SU-DHL-6 (cell line): Measurements from ENCODE around the gene ULBP2.
"Not testable (repeated sequence)": the region's sequence is repeated elsewhere in the genome, so short reads cannot be mapped to it uniquely, and the experiment has no call there.

Source experiments
- H2AFZ ChIP-seq: fragments of 200-600 bp; sonication (generic); 2 replicates; pipeline ENCODE4 v1.6.1; 2014; ENCODE audit warnings: low read depth, mild to moderate bottlenecking, moderate library complexity, mixed read lengths, antibody characterized with exemption, low read length; ENCODE audit not compliant: severe bottlenecking
- H3F3A ChIP-seq: fragments of 200-600 bp; shearing (Covaris generic); 2 replicates; pipeline ENCODE4 v1.6.0; 2016; ENCODE audit warnings: antibody characterized with exemption, mild to moderate bottlenecking; ENCODE audit not compliant: insufficient read depth
- H3K27ac ChIP-seq: fragments of 200-600 bp; sonication (generic); 2 replicates; pipeline ENCODE4 v1.5.1; 2016; ENCODE audit warnings: low read depth, mild to moderate bottlenecking, low read length, moderate library complexity, mixed read lengths
- H3K27me3 ChIP-seq: fragments of 200-600 bp; sonication (generic), shearing (Covaris generic); 2 replicates; pipeline ENCODE4 v1.6.0; 2014; ENCODE audit warnings: mild to moderate bottlenecking, low read length
- H3K36me3 ChIP-seq: fragments of 200-600 bp; sonication (generic); 2 replicates; pipeline ENCODE4 v1.6.1; 2014; ENCODE audit warnings: mild to moderate bottlenecking, low read length, mixed read lengths
- H3K4me2 ChIP-seq: fragments of 300-600, 200-600 bp; shearing (Covaris generic), sonication (generic); 2 replicates; pipeline ENCODE4 v1.6.0; 2014; ENCODE audit warnings: low read length, low read depth, mild to moderate bottlenecking; ENCODE audit not compliant: poor library complexity, severe bottlenecking
- H3K4me3 ChIP-seq: fragments of 200-600 bp; sonication (generic); 2 replicates; pipeline ENCODE4 v1.5.1; 2014; ENCODE audit warnings: antibody characterized with exemption, low read length, mild to moderate bottlenecking, mixed read lengths; ENCODE audit not compliant: insufficient read depth, poor library complexity, severe bottlenecking
- H3K79me2 ChIP-seq: fragments of 200-600 bp; sonication (generic); 2 replicates; pipeline ENCODE4 v1.6.1; 2014; ENCODE audit warnings: mild to moderate bottlenecking, low read length, moderate library complexity; ENCODE audit not compliant: insufficient read depth
- H3K9ac ChIP-seq: fragments of 200-600 bp; sonication (generic); 2 replicates; pipeline ENCODE4 v1.7.0; 2014; ENCODE audit warnings: mild to moderate bottlenecking, low read length
- H3K9me2 ChIP-seq: fragments of 200-600 bp; sonication (generic); replicated peaks from 2 replicates; pipeline ENCODE4 v1.6.1; 2014; ENCODE audit warnings: low read length; ENCODE audit not compliant: insufficient read depth
- H3K9me3 ChIP-seq: fragments of 200-600 bp; sonication (generic); 2 replicates; pipeline ENCODE4 v1.6.1; 2014; ENCODE audit warnings: low read length, mixed read lengths; ENCODE audit not compliant: insufficient read depth
- H4K20me1 ChIP-seq: fragments of 200-600 bp; sonication (generic); 2 replicates; pipeline ENCODE4 v1.6.1; 2014; ENCODE audit warnings: low read depth, mild to moderate bottlenecking, antibody characterized with exemption, low read length, moderate library complexity, mixed read lengths
- EZH2phosphoT487 ChIP-seq: fragments of 200-600 bp; sonication (generic), shearing (Covaris generic); conservative IDR thresholded peaks from 2 replicates; pipeline ENCODE4 v1.6.1; 2018; ENCODE audit warnings: mild to moderate bottlenecking, antibody characterized with exemption, low read length, moderate library complexity, mixed read lengths
- TF ChIP-seq, protein P1 (sequence below): fragments of 200-600 bp; sonication (generic); IDR thresholded peaks from one replicate; pipeline ENCODE4 v1.5.1; 2017; ENCODE audit warnings: antibody characterized with exemption, mild to moderate bottlenecking, low read length, moderate library complexity; ENCODE audit not compliant: insufficient read depth, poor library complexity, severe bottlenecking

The ULBP2 gene

DNA sequence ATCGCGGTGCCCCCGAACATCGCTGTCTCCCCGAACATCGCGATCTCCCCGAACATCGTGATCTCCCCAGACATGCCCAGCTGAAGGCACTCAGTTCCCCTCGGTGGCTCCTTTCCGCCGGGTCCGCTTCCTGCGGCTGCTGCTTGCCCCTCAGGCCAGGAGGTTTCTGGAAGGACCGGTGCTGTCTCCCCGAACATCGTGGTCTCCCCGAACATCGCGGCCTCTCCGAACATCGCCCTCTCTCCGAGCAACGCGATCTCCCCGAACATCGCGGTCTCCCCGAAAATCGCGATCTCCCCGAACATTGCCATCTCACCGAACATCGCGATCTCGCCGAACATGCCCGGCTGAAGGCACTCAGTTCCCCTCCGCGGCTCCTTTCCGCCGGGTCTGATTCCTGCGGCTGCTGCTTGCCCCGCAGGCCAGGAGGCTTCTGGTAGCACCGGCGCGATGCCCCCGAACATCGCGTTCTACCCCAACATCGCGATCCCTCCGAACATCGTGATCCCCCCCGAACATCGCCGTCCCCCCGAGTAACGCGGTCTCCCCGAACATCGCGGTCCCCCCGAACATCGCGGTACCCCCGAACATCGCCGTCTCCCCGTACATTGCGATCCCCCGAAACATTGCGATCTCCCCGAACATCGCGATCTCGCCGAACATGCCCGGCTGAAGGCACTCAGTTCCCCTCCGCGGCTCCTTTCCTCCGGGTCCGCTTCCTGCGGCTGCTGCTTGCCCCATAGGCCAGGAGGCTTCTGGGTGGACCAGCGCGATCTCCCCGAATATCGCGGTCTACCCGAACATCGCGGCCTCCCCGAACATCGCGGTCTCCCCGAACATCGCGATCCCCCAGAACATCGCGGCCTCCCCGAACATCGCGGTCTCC, 22.7 kb downstream of the ULBP2 start:
- Histone ChIP-seq H2AFZ (no peak overlapping the region), H3K9me2 (no peaks in the 10 kb centered on the region), H3F3A (no peaks in the 10 kb centered on the region), H3K4me2 (no peak overlapping the region), H3K79me2 (no peaks in the 10 kb centered on the region), H3K27me3 (no peaks in the 10 kb centered on the region), H4K20me1 (no peaks in the 10 kb centered on the region), H3K9me3 (no peaks in the 10 kb centered on the region), H3K36me3 (no peaks in the 10 kb centered on the region), H3K9ac (no peak overlapping the region), H3K27ac (no peak overlapping the region), H3K4me3 (no peak overlapping the region)
- TF ChIP-seq EZH2phosphoT487: no peak
- TF ChIP-seq, protein P1, sequence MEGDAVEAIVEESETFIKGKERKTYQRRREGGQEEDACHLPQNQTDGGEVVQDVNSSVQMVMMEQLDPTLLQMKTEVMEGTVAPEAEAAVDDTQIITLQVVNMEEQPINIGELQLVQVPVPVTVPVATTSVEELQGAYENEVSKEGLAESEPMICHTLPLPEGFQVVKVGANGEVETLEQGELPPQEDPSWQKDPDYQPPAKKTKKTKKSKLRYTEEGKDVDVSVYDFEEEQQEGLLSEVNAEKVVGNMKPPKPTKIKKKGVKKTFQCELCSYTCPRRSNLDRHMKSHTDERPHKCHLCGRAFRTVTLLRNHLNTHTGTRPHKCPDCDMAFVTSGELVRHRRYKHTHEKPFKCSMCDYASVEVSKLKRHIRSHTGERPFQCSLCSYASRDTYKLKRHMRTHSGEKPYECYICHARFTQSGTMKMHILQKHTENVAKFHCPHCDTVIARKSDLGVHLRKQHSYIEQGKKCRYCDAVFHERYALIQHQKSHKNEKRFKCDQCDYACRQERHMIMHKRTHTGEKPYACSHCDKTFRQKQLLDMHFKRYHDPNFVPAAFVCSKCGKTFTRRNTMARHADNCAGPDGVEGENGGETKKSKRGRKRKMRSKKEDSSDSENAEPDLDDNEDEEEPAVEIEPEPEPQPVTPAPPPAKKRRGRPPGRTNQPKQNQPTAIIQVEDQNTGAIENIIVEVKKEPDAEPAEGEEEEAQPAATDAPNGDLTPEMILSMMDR: no peak

DNA sequence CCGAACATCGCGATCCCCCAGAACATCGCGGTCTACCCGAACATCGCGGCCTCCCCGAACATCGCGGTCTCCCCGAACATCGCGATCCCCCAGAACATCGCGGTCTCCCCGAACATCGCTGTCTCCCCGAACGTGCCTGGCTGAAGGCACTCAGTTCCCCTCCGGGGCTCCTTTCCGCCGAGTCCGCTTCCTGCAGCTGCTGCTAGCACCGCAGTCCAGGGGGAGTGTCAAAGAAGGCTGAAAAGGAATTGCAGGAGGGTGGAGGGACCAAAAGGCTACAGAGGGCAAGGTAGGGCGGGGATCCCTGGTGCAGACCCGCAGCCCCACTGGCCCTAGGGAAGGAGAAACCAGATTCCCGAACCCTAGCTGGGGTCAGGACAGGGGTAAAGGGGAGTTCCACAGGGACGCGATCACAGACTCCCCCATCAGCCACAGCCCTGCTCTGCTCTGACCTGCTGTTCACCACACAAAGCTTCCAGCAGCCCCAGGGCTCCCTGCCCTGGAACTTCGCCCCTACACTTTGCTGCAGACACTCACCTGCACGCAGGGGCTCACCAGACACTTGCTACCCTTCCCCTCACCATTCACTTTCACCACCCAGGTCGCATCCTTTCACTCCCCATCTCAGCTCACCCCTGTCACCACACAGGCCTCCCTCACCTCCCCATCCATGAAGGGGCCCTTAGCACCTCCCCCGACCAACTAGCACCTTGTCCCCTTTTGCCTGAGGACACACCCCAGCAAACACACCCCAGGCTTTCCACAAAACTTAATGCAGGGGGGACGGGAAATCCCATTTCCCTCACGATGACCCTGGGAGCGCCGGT, 23.6 kb downstream of the ULBP2 start:
- H3K79me2 ChIP-seq: no peaks in the 10 kb centered on the region
- H3K9me3 ChIP-seq: no peaks in the 10 kb centered on the region
- no peaks in the 10 kb centered on the region for H4K20me1 ChIP-seq
- no peak overlapping the region for H3K4me3 ChIP-seq
- H3K4me2 ChIP-seq: no peak overlapping the region
- no peak overlapping the region for H2AFZ ChIP-seq
- no peaks in the 10 kb centered on the region for H3K27me3 ChIP-seq
- H3K36me3 ChIP-seq: no peaks in the 10 kb centered on the region
- no peak overlapping the region for H3K9ac ChIP-seq
- H3K27ac ChIP-seq: no peak overlapping the region
- H3F3A ChIP-seq: no peaks in the 10 kb centered on the region
- no peak for TF ChIP-seq EZH2phosphoT487
- TF ChIP-seq, protein P1: no peak
- no peaks in the 10 kb centered on the region for H3K9me2 ChIP-seq

DNA sequence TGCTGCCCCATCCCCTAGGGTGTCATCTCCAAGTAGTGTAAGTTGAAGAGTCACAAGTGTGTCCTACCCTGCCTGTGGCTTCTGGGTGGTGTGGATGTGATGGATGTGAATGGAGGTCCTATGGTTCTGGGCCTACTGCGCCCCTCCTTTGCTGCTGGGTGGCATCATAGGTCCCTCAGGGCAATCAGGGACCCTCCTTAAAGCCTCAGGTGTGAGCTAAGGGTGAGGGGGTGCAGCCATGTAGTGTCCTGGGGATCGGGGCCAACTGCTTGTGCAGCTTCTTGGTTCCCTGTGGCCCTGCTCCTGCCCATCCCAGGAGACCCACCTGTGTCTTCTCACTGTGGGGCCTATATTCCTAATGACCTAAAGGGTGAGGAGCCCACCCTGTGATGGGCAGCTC, 24.5 kb downstream of the ULBP2 start:
- not testable (repeated sequence) for H2AFZ ChIP-seq, H3K9me3 ChIP-seq, H3K4me2 ChIP-seq, H4K20me1 ChIP-seq, H3K9ac ChIP-seq, H3F3A ChIP-seq, H3K9me2 ChIP-seq, H3K4me3 ChIP-seq, H3K36me3 ChIP-seq, H3K79me2 ChIP-seq, H3K27me3 ChIP-seq, H3K27ac ChIP-seq

DNA sequence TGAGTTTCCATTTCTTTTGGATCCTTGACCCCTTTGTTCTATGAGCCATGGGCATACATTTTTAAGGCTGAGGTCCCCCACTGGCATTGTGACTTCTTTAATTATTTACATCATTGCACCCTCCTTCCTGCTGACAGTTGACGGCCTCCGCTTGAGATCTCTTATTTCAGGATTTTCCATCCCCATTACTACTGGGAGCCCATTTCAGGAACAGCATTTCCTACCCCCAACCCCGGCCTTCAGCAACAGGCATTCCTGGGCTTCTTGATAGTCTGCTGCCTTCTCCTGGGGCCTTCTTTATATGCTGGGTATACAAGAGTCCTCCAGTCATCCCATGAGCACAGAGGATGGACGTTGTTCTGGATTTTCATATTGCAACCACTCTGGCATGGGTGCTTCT, 25.8 kb downstream of the ULBP2 start:
- no peaks in the 10 kb centered on the region for H3F3A ChIP-seq
- H3K9me3 ChIP-seq: no peaks in the 10 kb centered on the region
- no peak overlapping the region for H3K4me2 ChIP-seq
- no peaks in the 10 kb centered on the region for H4K20me1 ChIP-seq
- no peaks in the 10 kb centered on the region for H3K9me2 ChIP-seq
- no peak overlapping the region for H3K4me3 ChIP-seq
- no peak overlapping the region for H3K9ac ChIP-seq
- no peaks in the 10 kb centered on the region for H3K79me2 ChIP-seq
- TF ChIP-seq, protein P1: no peak
- TF ChIP-seq EZH2phosphoT487: no peak
- H2AFZ ChIP-seq: no peak overlapping the region
- H3K27me3 ChIP-seq: no peaks in the 10 kb centered on the region
- no peaks in the 10 kb centered on the region for H3K36me3 ChIP-seq
- H3K27ac ChIP-seq: no peak overlapping the region

DNA sequence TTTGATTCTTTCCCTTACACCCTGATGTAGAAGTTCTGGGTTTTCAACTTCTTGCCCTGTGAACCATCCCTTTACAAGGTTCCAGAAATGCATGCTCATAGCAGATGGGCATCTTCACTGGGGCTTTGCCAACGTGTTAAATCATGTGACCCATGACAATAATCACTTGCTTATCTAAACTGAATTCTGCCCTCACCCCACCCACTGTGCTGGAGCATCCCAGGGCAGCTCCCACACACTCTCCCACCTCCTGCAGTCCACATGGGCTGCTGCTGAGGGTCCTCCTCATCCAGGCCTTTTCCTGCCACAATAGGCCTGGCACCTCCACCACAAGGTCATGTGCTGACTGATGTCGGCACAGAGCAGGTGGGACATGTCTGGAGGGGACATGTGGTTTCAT, 26.2 kb downstream of the ULBP2 start:
- not testable (repeated sequence) for H3K79me2 ChIP-seq, H3K9me2 ChIP-seq, H4K20me1 ChIP-seq, H3K9me3 ChIP-seq, H2AFZ ChIP-seq, H3F3A ChIP-seq, H3K27me3 ChIP-seq, H3K36me3 ChIP-seq, H3K9ac ChIP-seq, H3K4me2 ChIP-seq, H3K27ac ChIP-seq, H3K4me3 ChIP-seq
